ENCODE results near the gene KCNT1.

The KCNT1 gene

DNA sequence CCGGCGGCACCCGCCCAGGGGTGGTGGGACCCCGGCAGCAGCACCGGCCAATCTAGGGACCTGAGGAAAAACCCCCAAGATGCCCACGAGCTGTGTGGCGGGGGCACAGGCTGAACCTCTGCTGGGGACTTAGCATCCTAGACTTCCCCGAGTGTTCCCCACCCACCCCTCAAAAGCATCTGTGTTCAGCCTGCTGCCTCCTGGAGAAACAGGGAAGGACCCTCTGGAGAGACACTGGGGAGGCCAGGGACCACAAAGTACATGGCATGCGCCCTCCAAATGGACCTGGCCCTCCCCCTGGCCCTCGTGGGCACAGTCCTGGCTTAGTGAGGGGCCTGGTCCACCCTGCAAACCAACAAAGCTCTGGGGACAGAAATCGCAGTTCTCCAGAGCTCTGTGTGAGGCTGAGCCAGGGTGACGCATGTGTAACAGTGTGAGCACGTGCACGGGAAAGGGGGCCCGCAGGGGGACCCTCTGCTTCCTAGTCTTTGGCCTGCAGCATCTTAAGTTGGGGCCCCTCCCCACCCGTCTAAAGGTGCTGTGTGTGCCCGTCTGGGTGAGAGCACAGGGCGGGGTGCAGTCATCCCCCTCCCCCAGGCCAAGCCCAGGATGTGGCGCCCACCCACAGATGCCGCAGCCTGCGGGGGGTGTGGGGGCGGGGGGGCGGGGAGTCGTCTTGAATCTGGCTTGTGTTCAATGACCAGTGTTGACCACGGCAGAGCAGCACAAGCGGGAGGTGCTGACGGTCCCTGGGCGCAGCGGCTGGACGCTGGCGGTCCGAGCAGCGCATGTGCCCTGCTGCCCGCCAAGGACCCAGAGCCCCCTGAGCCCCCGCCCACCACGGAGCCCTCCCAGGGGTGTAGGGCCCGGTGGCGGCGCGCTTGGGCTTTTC, 672 bp upstream of the KCNT1 start:
- DNase-seq, result no peak

DNA sequence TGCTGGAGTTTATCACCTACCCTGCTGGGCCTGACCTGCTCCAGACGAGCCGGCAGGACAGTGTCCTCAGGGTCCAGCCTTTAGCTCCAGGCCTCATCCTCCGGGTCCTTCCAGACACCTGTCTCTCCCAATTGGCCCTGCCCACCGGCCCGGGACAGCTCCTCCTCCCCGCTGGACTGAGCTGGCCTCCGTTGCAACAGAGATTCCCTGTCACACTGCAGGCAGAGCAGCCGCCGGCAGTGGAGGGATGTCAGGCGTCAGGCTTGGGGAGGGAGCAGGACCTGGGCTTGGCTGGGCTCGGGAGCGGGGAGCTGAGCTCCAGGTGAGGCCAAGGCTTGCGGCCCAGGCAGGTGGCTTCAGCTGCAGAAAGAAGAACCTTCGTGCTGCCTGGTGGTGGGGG, 1.7 kb downstream of the KCNT1 start:
- no peak for DNase-seq

DNA sequence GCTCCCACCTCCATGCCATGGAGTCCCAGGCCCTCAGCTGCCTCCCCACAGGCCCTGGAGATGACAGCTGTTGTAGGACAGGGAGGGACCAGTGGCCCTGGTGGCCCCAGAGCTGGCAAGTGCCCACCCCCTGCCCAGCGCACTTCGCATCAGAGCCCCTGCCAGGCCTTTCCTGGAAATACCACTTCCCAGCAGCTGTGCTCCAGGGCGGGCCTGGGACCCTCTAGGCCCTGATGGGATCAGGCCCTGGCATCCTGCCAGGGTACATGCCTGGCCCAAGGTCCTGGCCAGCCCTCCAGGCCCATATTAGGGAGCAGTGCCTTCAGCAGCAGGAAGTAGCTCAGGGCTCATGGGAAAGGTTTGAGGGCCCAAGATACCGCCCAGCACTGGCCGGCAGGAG, 2.5 kb downstream of the KCNT1 start:
- DNase-seq, result no peak

DNA sequence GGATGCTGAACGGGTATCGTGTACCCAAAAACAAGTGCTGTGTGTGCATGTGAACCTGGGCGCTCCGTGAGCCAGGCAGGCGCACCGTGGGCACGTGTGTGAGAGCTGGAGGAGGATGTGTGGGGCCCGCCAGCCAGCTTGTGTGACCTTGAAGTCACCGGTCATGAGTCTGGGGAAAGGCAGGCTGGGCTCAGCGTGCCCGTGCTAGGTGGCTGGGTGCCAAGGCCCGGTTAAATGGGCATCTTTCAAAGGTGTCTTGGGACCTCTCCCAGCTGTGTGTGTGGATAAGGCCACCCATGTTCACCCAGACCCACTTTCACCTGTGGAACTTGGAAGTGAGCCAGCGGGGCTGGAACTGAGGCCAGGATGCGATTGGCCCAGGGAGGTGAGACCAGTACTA, 3.4 kb downstream of the KCNT1 start:
- DNase-seq, result no peak

DNA sequence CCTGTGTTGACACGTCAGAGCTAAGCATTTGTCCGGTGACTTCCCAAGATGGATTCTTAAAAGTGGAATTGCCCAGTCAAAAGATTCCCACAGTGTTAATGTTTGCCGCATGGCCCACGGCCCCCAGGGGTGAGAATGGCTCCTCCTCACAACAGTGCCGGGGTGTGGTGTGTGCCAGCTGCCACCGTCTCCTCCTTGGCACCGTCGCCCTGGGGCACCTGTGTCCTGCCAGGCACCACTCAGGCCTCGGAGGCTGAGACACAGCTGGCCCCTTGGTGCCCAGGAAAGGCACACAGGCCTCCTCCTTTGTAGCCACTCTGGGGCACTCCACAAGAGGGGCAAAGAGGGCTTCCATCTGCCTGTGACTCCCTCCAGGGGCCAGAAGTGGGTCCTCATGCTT, 4.3 kb downstream of the KCNT1 start:
- DNase-seq, result no peak

DNA sequence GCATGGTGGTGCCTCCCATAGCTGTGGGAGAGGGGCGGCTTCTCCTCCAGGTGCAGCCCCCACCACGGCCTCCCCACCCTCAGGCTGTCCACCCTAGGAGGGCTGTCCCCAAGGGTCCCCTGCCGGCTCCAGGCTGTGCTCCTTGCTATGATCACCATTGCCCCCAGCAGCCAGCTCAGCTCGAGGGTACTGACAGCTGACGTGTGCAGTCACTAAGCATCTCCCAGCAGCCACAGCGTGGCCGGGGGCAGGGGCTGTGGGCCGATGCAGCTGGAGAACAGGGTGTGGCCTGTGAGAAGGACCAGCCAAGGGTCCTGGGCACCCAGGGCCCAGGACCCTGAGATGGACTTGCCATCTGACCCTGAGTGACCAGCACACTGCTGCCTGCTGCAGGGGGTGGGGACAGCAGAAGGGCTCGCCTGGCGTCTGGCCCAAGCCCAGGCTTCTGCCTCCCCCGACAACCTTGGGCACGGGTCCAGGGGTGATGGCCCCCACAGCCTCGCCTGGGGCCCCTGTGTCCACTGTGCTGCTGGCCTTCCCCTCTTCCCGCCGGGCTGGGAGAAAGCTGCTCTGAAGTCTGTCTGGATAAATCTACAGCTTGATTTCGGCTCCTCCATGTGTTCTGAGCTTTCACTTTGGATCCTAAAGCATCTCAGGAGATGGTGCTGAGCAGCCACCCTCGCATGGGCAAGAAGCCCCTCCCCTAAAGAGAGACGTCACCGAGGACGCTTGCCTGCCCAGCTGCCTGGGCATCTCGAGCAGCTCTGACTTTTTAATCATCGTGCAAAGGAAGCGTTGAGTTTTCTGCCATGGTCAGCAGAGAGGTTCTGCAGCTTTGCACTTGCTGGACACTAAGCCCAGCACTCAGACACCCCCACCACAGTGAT, 5.5 kb downstream of the KCNT1 start:
- DNase-seq, result no peak

DNA sequence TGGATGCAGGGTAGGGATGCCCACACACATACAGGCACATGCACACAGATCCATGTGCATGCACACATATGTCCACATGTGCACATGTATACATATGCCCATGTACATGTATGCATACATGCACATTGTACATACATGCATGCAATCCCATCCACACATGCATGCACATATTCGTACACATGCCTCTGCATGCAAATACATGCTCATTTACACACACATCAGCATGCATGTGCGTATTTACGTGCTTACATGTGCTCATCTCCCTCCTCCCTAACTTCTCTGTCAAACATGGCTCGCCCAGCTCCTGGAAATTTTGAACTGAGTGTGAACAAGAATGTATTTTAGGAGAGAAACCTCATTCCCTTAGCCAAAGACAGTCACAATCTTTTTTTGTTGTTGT, 6.2 kb downstream of the KCNT1 start:
- DNase-seq, result no peak

DNA sequence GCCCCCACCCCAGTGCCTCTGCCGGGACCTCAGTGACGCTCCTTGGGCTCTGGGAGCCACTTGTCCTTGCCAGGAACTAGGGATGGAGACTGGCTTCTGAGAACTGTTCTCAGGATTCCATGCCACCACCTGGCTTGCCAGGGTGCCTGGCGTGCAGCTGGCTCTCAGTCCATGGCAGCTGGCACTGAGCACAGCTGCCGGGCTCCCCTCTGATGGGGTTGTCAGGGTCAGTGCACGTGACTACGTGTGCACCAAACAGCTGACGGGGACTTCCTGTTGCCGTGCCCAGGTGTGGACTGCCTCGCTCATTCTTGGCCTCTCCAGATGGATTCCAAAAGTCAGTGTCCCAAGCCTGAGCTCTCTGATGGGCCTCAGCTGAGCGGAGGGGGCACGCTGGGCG, 9.4 kb downstream of the KCNT1 start:
- DNase-seq, result no peak

DNA sequence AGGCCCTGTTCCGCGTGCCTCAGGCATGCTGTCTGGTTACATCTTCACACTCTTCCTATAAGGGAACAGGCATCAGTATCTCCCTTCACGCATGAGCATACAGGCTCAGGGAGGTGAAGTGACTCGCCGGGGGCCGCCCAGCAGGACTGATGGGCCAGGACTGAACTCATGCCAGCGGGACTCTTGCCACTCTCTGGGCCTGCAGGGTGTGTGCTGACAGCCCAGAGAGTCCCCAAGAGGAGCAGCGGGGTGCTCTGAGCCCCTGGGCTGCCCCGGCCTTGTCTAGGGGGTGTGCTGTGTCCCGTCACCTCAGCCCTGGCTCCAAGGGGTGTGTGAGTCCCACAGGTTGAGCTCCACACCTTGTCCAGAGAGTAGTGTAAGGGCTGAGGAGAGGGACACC, 9.9 kb downstream of the KCNT1 start:
- DNase-seq, result no peak

DNA sequence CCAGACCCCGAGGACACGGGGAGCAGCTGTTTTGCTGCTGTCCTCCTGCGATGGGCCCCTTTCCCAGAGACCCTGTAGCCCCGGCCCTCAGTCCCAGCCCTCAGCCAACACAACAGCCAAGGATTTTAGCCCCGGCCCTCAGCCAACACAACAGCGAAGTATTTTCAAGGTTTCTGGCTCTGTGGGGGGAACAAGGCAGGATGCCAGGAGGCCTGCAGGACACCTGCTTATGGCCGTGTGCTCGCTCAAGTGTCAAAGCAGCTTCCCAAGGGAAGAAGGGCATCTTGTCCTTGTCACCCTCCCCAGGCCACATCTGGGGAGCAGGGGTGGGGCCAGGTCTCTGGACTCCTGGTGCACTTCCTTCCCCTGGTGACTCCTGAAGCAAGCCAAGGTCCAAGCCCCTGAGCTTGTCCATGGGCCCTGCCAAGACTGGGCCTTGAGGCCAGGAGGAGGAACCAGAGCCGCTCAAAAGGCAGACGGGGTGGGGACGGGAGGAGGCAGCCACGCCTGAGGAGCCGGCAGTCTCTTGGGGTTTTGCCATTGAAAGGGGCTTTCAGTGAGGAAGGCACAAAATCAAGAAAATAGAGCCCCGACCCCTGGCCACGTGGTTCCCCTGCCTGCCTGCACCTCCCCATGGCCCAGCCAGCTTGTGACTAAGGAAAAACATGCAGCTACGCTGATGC, 10.8 kb downstream of the KCNT1 start:
- DNase-seq, result no peak

DNA sequence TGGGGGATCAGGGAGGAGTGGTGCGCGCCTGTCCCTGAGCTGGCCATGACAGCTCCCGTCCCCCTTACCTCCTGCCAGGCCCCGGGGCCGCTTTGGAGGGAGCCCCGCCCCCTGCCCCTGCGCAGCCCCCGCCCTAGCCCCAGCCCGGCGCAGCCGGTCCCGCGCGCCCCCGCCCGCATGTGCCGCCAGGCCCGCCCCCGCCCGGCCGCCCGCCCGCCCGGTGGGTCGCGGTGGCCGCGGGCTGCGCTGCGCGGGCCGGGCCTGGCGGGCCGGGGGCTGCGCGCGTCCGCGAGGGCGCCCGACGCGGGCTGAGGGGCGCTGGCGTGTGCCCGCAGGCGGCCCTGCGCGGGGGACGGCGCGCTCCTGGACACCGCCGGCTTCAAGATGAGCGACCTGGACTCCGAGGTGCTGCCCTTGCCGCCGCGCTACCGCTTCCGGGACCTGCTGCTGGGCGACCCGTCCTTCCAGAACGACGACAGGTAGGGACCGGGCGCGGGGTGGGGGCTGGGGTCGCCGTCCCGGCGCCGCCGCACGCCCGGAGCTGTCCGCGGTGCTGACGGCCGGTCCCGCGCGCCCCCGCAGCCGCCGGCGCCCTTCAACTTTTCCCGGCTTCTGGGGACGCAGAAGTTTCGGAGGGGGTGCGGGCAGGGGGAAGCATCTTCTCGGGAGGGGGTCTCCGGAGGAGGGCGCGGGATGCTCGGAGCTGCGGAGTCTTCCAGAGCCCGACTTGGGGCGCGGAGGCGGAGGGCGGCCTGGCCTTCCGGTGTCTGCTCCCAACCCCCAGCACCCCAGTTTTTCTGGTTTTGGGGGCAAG, 12.5 kb downstream of the KCNT1 start:
- no peak for DNase-seq

DNA sequence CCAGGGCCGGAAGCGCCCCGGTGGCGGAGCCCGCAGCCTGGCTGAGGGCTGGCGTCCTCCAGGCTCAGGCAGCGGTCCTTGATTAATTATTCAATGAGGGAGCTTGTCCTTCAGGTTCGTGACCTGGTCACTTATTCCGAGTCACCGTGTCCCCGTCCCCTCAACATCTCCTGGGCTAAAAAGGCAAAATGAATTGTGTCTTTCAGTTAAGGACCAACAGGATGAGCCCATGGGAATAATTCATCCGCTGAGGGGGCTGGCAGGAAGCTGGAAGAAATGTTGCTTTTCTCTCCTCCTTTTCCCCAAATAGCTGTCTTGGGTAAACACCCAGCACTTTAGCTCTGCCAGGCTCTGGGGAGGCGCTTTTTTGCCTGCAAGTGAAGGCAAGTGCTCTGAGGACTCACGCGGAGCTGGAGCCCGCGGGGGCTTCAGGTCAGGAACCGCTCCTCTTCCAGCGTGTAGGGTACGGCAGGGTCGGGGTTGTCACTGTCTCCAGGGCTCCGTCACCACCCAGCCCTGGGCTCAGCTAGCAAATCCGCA, 13.1 kb downstream of the KCNT1 start:
- no peak for DNase-seq

DNA sequence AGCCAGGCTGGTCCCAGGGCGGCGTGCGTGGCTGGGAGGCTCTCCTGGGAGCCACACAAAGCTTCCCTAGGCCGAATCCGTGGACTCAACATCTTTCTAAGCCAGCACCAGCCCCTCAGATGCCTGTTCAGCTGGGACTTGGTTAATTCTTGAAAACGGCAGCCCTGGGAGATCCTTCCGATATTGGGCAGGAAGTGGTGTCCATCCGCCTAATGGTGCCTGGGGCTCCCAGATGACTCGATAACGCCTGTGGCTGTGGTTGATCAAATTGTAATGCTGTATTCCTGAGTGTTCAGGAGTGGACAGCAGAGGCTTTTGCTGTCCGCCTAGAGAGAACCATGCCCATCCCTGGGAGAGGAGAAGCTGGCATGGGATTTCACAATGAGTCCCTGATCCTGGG, 14.1 kb downstream of the KCNT1 start:
- DNase-seq, result no peak

DNA sequence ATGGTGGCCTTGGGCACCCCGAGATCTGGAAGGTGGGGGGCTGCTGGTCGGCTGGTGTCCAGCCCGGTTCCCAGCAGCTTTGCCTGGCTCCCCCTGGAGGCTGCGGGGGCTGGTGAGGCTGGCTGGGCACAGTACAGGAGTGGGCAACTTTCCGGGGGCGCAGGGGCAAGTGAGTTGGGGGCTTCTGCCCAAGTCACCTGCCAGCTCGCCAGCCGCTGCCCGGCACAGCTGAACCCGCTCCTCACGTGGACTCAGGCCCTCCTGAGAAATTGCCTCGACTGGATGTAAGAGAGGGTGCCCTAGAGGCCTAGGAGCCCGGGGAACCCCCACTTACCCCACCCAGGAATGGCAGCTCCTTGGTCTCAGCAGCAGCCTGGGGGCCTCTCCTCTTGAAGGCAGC, 15.4 kb downstream of the KCNT1 start:
- DNase-seq, result no peak

DNA sequence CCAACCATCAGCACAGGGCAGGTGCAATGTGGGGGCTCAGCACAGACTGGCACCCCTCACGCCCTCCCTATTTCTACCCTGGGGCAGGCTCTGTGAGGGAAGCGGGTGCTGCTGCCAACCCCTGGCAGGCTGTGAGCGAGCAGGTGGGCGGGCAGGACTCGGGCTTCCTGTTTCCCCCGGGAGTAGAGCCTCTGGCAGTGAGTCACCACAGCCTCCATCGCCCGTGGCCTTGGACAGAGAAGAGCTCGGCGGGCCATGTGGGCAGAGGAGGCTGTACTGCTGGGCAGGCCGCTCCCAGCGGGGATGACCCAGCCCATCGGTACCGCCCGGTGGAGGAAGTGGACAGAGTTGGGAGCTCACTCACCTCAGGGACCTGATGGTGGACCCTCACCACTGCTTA, 16.6 kb downstream of the KCNT1 start:
- no peak for DNase-seq

DNA sequence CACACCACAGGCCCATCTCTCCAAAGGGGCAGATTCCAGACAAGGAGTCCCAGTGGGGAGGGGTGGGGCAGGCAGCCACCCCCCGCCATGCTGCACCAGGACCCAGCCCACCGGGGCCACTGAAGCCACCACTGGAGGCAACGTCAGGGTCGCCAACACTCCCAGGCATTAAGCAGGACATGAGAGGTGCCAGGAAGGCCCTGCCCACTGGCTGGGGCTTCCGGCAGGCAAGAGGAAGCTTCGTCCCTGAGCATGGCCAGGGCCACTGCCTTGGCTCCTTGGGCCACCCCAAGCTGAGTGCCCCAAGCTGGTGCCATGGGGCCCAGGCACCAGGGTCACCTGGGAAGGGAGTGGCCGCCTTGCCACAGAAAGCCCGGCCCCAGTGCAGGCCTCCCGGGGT, 17.5 kb downstream of the KCNT1 start:
- no peak for DNase-seq

DNA sequence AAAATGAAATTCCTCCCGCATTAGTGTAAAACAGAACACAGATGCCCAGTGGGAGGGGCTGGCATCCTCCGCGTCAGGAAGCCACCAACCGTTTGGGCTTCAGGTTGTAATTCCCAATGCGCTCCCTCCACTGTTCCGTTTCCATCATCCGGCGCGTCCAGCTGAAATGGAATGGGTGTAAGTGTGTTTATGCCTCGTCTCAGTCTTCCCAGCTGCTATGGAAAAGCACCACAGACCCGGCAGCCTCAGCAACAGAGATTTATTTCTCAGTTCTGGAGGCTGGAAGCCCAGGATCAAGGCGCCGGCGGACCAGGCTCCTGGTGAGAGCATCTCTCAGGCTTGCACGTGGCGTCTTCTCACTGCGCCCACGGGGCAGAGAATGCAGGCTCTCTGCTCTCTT, 20.4 kb downstream of the KCNT1 start:
- no peak for DNase-seq

DNA sequence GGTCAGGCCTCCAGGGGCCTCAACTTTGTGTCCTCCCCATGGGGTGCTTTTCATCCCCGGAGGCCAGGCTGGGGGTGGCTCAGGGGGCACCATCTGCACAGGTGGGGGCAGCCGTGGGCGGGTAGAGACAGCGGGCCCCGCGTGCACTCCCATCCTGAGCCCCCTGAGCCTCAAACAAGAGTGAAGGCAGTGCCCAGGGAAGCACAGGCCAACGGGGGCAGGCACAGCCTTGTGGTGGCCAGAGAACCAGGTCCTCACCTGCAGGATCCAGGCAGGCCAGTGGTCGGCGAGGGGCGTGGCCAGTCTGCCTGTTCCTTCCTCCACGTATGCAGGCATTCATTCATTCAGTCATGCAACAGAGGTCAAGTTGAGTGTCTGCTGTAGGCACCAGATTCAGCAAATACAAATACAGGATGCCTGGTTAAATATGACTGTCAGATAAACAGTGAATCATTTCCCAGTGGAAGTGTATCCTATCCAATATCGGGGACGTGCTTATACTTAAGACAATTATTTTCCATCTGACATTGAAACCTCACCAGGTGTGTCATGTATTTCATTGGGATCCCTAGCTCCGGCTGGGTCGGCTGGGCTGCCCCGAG, 22.3 kb downstream of the KCNT1 start:
- no peak for DNase-seq

DNA sequence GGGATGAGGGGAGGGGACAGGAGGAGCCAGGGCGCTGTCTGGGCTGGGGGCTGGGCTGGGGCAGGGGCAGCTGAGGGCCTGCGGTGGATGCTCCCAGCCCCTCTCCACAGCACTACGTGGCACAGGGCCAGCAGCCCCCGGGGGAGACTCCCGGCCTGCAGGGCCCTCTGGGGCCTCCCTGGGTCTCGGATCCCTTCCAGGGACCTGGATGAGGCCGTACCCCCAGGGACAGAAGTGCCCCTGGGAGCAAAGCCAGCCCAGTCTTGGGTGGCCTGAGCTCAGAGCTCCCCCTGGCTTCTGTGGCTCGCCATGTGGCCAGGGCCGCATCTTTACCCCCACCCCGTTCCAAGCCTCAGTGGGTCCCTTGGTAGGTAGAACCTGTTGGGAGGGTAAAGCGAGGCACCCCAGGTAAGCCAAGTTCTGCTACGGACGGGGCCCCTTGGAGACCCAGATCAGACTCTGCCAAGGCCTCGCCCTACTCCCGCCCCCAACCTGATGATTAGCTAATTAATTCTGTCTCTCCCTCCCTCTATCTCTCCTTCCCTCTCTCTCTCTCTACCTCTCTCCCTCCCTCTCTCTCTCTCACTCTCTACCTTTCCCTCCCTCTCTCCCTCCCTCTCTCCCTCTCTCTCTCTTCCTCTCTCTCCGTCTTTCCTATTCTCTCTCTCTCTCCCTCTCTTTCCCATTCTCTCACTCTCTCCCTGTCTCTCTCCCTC, 24.3 kb downstream of the KCNT1 start:
- no peak for DNase-seq

DNA sequence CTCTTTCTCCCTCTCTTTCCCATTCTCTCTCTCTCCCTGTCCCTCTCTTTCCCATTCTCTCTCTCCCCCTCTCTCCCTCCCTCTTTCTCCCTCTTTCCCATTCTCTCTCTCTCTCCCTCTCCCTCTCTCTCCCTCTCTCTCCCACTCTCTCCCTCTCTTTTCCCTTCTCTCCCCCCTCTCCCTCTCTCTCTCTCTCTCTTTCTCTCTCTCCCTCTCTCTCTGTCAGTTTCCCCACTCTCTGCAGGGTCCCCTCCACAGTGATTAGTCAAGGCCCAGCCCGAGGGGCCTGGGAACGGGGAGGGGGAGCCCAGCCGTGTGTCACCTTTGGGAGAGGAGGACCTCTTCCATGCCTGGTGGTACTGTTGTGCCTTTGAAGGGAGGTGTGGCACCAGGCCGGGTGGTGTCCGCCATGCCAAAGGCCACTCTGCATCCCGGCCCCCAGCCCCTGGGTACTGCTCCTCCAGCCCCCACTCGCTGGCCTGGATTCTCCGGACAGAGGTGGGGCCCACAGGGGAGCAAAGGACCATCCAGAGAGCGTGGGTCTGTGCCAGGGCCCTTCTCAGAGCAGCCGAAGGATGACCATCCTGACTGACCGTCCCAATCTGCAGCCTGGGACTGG, 25.4 kb downstream of the KCNT1 start:
- no peak for DNase-seq
